K562 (cell line): Measurements from ENCODE around the gene IRF6. TPM values are rescaled to one million over a fixed set of nuclear protein-coding genes. Genes with fewer than 3 reads are reported as not detected.

Source experiments
- EGR1 ChIP-seq: fragments of 450-650 bp; conservative IDR thresholded peaks from 2 replicates; pipeline ENCODE4 v1.6.1; 2017; ENCODE audit warnings: mild to moderate bottlenecking
- MAZ ChIP-seq, 2 experiments: fragments of 450-650 bp in 1 of 2; sonication (generic) in 1 of 2; formaldehyde crosslinking; IDR thresholded peaks in 1 of 2; conservative IDR thresholded peaks in 1 of 2; 2 replicates each; pipeline versions ENCODE4 v1.4.0 to v1.5.0; 2020; ENCODE audit warnings: mild to moderate bottlenecking in 1 of 2, missing genetic modification reagents in 1 of 2
- PHF20 ChIP-seq: fragments of 450-650 bp; IDR thresholded peaks from 2 replicates; pipeline ENCODE4 v1.6.1; 2018; ENCODE audit not compliant: partially characterized antibody
- POLR3A ChIP-seq: IDR thresholded peaks from 2 replicates; pipeline ENCODE4 v1.6.1; 2011; ENCODE audit warnings: borderline replicate concordance, mild to moderate bottlenecking, moderate library complexity; ENCODE audit not compliant: insufficient read length, insufficient read depth; ENCODE audit errors: extremely low read depth
- RCOR1 ChIP-seq, 2 experiments: IDR thresholded peaks; 2 replicates each; pipeline ENCODE4 v1.6.1; 2012; ENCODE audit warnings: low read depth in 2 of 2, low read length in 2 of 2, borderline replicate concordance in 1 of 2, improper control_type of control experiment in 1 of 2
- SPI1 ChIP-seq: IDR thresholded peaks from 2 replicates; pipeline ENCODE4 v1.6.1; 2011; ENCODE audit warnings: low read depth, low read length, control low read depth, borderline replicate concordance
- SRSF9 ChIP-seq: fragments of 200-400 bp; formaldehyde crosslinking; IDR thresholded peaks from 2 replicates; pipeline ENCODE4 v1.6.1; 2017; ENCODE audit warnings: low read depth, low read length, borderline replicate concordance
- STAT5A ChIP-seq: IDR thresholded peaks from 2 replicates; pipeline ENCODE4 v1.6.1; 2012; ENCODE audit warnings: low read length, inconsistent platforms, borderline replicate concordance
- YY1 ChIP-seq, 3 experiments: IDR thresholded peaks; 2 replicates each; pipeline ENCODE4 v1.6.1; 2011; ENCODE audit warnings: low read length in 2 of 3, mild to moderate bottlenecking in 2 of 3, moderate library complexity in 2 of 3, borderline replicate concordance in 1 of 3, control low read depth in 1 of 3, low read depth in 1 of 3; ENCODE audit not compliant: insufficient read depth in 3 of 3, insufficient replicate concordance in 2 of 3, control insufficient read depth in 1 of 3, insufficient read length in 1 of 3; ENCODE audit errors: extremely low read depth in 1 of 3
- polyA plus RNA-seq, 8 experiments: library from polyadenylated mRNA; depleted of rRNA in 4 of 8; stranded (reverse) in 5 of 8; unstranded in 3 of 8; fragments of >200 nt; fragmentation: Nextera tagmentation in 2 of 8; fragmentation: Illumina TruSeq in 1 of 8; extraction: Ambion mirVana in 2 of 8; extraction: Trizol in 1 of 8; gene quantifications; 2 replicates each; pipeline versions ENCODE4 v1.2.1 to v1.2.3, GENCODE V29; 2011 to 2014; ENCODE audit warnings: inconsistent platforms in 1 of 8, missing spikeins in 1 of 8
- total RNA-seq, 7 experiments: library from RNA; depleted of rRNA in 6 of 7; stranded (reverse); fragments of >200 nt in 6 of 7; fragmentation: Illumina TruSeq in 2 of 7; extraction: Trizol in 2 of 7; gene quantifications; 2 replicates each; pipeline versions ENCODE4 v1.2.1 to v1.2.3, GENCODE V29; 2011 to 2021; ENCODE audit warnings: low replicate concordance in 1 of 7
- TF ChIP-seq, protein P1 (sequence below): fragments of 450-650 bp; IDR thresholded peaks from 2 replicates; pipeline ENCODE4 v1.6.1; 2016; ENCODE audit warnings: mild to moderate bottlenecking, moderate library complexity
- TF ChIP-seq, protein P2 (sequence below): fragments of 250-450 bp; sonication (Bioruptor Pico); IDR thresholded peaks from 2 replicates; pipeline ENCODE4 v1.8.0; 2022; ENCODE audit warnings: inconsistent platforms, mild to moderate bottlenecking, moderate library complexity, borderline replicate concordance

Gene IRF6
- total and polyA plus RNA-seq, 9 of the 15 experiments (the other 6 are each of a cell fraction or from before 2014, with no cell fraction given): 0.03 to 0.65 (median 0.17) TPM

DNA sequence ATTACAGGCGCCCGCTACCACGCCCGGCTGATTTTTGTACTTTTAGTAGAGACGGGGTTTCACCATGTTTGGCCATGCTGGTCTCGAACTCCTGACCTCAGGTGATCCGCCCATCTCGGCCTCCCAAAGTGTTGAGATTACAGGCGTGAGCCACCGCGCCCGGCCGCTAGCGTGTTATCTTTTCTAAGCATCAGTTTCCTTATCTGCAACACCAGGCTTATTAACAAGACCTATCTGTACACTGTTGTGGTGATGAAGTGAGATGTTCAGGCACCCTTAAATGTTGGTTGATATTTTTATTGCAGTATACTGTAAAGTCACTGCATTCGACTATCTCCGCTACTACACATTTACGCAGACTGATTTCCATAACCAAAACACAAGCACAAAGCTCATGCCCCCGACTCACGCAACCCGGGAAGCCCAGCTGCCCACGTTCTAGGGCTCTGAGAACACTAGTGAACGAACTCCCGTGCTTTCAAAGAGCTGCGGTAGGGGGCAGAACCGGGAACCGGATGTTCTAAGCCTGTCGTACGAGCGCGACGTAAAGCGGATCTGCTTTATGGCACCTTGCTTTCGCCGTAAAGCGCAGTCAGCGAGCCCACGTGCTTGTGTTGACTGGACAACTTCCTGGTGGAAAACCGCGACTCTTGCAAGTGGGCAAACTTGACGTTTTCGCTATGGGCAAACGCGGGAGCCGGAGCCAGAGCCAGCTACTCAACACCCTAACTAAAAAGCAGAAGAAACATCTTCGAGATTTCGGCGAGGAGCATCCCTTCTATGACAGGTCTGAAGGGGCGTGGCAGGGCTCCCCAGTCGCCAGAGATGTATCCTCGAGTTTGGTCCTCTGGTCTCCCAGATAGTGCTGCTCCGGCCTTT, 21.7 kb upstream of the IRF6 start, which contains the start of gene UTP25 (continued):
- TF ChIP-seq STAT5A (peak; percentile 68), POLR3A (no peak), RCOR1 (IDR thresholded peaks at IDR 0.05; ENCODE audit: borderline replicate concordance in 1 of 2, low read depth in 2 of 2, low read length in 2 of 2) (0 out of 4 replicates have a peak, but pooled peaks of 1 of the 2 experiments have one; percentile 14), SPI1 (peak; percentile 70), PHF20 (peak; percentile 85), SRSF9 (no peak), EGR1 (peak; percentile 72), MAZ (CRISPR knock-in tag; conservative IDR thresholded peaks at IDR 0.05 in 1 of 2, IDR thresholded peaks at IDR 0.05 in 1 of 2) (peak; percentile 55 to 60; a peak in 3 of 4 replicates), YY1 (IDR thresholded peaks at IDR 0.05; ENCODE audit: borderline replicate concordance in 1 of 3, control insufficient read depth in 1 of 3, extremely low read depth in 1 of 3, insufficient read depth in 3 of 3, insufficient read length in 1 of 3, insufficient replicate concordance in 2 of 3, low read depth in 1 of 3, low read length in 2 of 3) (no peak)
- TF ChIP-seq, protein P1, sequence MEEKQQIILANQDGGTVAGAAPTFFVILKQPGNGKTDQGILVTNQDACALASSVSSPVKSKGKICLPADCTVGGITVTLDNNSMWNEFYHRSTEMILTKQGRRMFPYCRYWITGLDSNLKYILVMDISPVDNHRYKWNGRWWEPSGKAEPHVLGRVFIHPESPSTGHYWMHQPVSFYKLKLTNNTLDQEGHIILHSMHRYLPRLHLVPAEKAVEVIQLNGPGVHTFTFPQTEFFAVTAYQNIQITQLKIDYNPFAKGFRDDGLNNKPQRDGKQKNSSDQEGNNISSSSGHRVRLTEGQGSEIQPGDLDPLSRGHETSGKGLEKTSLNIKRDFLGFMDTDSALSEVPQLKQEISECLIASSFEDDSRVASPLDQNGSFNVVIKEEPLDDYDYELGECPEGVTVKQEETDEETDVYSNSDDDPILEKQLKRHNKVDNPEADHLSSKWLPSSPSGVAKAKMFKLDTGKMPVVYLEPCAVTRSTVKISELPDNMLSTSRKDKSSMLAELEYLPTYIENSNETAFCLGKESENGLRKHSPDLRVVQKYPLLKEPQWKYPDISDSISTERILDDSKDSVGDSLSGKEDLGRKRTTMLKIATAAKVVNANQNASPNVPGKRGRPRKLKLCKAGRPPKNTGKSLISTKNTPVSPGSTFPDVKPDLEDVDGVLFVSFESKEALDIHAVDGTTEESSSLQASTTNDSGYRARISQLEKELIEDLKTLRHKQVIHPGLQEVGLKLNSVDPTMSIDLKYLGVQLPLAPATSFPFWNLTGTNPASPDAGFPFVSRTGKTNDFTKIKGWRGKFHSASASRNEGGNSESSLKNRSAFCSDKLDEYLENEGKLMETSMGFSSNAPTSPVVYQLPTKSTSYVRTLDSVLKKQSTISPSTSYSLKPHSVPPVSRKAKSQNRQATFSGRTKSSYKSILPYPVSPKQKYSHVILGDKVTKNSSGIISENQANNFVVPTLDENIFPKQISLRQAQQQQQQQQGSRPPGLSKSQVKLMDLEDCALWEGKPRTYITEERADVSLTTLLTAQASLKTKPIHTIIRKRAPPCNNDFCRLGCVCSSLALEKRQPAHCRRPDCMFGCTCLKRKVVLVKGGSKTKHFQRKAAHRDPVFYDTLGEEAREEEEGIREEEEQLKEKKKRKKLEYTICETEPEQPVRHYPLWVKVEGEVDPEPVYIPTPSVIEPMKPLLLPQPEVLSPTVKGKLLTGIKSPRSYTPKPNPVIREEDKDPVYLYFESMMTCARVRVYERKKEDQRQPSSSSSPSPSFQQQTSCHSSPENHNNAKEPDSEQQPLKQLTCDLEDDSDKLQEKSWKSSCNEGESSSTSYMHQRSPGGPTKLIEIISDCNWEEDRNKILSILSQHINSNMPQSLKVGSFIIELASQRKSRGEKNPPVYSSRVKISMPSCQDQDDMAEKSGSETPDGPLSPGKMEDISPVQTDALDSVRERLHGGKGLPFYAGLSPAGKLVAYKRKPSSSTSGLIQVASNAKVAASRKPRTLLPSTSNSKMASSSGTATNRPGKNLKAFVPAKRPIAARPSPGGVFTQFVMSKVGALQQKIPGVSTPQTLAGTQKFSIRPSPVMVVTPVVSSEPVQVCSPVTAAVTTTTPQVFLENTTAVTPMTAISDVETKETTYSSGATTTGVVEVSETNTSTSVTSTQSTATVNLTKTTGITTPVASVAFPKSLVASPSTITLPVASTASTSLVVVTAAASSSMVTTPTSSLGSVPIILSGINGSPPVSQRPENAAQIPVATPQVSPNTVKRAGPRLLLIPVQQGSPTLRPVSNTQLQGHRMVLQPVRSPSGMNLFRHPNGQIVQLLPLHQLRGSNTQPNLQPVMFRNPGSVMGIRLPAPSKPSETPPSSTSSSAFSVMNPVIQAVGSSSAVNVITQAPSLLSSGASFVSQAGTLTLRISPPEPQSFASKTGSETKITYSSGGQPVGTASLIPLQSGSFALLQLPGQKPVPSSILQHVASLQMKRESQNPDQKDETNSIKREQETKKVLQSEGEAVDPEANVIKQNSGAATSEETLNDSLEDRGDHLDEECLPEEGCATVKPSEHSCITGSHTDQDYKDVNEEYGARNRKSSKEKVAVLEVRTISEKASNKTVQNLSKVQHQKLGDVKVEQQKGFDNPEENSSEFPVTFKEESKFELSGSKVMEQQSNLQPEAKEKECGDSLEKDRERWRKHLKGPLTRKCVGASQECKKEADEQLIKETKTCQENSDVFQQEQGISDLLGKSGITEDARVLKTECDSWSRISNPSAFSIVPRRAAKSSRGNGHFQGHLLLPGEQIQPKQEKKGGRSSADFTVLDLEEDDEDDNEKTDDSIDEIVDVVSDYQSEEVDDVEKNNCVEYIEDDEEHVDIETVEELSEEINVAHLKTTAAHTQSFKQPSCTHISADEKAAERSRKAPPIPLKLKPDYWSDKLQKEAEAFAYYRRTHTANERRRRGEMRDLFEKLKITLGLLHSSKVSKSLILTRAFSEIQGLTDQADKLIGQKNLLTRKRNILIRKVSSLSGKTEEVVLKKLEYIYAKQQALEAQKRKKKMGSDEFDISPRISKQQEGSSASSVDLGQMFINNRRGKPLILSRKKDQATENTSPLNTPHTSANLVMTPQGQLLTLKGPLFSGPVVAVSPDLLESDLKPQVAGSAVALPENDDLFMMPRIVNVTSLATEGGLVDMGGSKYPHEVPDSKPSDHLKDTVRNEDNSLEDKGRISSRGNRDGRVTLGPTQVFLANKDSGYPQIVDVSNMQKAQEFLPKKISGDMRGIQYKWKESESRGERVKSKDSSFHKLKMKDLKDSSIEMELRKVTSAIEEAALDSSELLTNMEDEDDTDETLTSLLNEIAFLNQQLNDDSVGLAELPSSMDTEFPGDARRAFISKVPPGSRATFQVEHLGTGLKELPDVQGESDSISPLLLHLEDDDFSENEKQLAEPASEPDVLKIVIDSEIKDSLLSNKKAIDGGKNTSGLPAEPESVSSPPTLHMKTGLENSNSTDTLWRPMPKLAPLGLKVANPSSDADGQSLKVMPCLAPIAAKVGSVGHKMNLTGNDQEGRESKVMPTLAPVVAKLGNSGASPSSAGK: peak; percentile 79
- TF ChIP-seq, protein P2, sequence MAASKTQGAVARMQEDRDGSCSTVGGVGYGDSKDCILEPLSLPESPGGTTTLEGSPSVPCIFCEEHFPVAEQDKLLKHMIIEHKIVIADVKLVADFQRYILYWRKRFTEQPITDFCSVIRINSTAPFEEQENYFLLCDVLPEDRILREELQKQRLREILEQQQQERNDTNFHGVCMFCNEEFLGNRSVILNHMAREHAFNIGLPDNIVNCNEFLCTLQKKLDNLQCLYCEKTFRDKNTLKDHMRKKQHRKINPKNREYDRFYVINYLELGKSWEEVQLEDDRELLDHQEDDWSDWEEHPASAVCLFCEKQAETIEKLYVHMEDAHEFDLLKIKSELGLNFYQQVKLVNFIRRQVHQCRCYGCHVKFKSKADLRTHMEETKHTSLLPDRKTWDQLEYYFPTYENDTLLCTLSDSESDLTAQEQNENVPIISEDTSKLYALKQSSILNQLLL: no peak
